Heart left ventricle (tissue), 16 donors: ENCODE results near the gene OIP5. TPM values are rescaled to one million over a fixed set of nuclear protein-coding genes. Genes with fewer than 3 reads are reported as not detected.
"Not testable (repeated sequence)": the region's sequence is repeated elsewhere in the genome, so short reads cannot be mapped to it uniquely, and the experiment has no call there.

Experiments used
- ATAC-seq, 4 donors: fragments of 200-7000 bp; cut with Tn5 transposase; one replicate each; pipeline ENCODE4 v1.9.1; 2020 to 2022; ENCODE audit warnings: moderate library complexity in 4 of 4, mild to moderate bottlenecking in 3 of 4, moderate number of reproducible peaks in 1 of 4
- DNase-seq, 5 donors: peaks; one replicate each; pipeline ENCODE4 v3.0.0-alpha.2; 2020
- H3K27ac ChIP-seq, 12 donors: fragments of 200-600 bp; sonication (generic) in 4 of 12; one replicate each; pipeline versions ENCODE4 v1.5.0 to v1.8.0; 2016 to 2022; ENCODE audit warnings: mild to moderate bottlenecking in 2 of 12
- H3K27me3 ChIP-seq, 9 donors: fragments of 200-600 bp; sonication (generic) in 2 of 9; one replicate each; pipeline versions ENCODE4 v1.5.1 to v1.8.0; 2016 to 2022; ENCODE audit warnings: mild to moderate bottlenecking in 3 of 9
- H3K36me3 ChIP-seq, 9 donors: fragments of 200-600 bp; sonication (generic) in 2 of 9; one replicate each; pipeline versions ENCODE4 v1.5.0 to v1.8.0; 2018 to 2022; ENCODE audit warnings: mild to moderate bottlenecking in 2 of 9
- H3K4me1 ChIP-seq, 12 donors: fragments of 200-600 bp; sonication (generic) in 4 of 12; one replicate each; pipeline versions ENCODE4 v1.5.0 to v1.8.0; 2016 to 2022; ENCODE audit warnings: mild to moderate bottlenecking in 3 of 12
- H3K4me3 ChIP-seq, 12 donors: fragments of 200-600 bp; sonication (generic) in 4 of 12; one replicate each; pipeline versions ENCODE4 v1.5.0 to v1.8.0; 2017 to 2022; ENCODE audit warnings: mild to moderate bottlenecking in 9 of 12, moderate library complexity in 4 of 12
- H3K9me3 ChIP-seq, 12 donors: fragments of 200-600 bp; sonication (generic) in 4 of 12; one replicate each; pipeline versions ENCODE4 v1.5.0 to v1.8.0; 2016 to 2022; ENCODE audit warnings: mild to moderate bottlenecking in 1 of 12
- POLR2A ChIP-seq, 2 donors: fragments of 450-650 bp; IDR thresholded peaks; one replicate each; pipeline ENCODE4 v1.6.1; 2017; ENCODE audit warnings: antibody characterized with exemption in 2 of 2, mild to moderate bottlenecking in 2 of 2, moderate library complexity in 2 of 2
- WGBS, 4 donors: extraction: QIAGEN DNeasy Blood & Tissue Kit in 2 of 4; methylation state at CpG; one replicate each; pipeline versions ENCODE4 v1.1.5 to v1.1.7; 2013 to 2018; 5-methylcytosine and 5-hydroxymethylcytosine counted together
- intact Hi-C, 10 donors: fragments of 100-400 bp; cut with DNase I; formaldehyde crosslinking; loops; one replicate each; pipeline versions ENCODE4 v1.11.1 to v1.14.2; 2022
- polyA plus RNA-seq, 2 donors: library from polyadenylated mRNA; stranded (reverse); fragments of 200-250 nt; gene quantifications; one replicate each; pipeline ENCODE4 v1.2.3, GENCODE V29; 2013
- total RNA-seq, 9 donors: library from RNA; depleted of rRNA in 2 of 9; stranded (reverse); fragments of >200 nt in 2 of 9; fragmentation: NEBNext Ultra II Directional in 3 of 9; extraction: Animal tissue kit (Norgen Biotek cat#: 25700) in 3 of 9; gene quantifications; one replicate each; pipeline versions ENCODE4 v1.1.0 to v1.2.4, GENCODE V29; 2016 to 2023
- TF ChIP-seq, protein P1 (sequence below), 12 donors: fragments of 200-600 bp; sonication (generic) in 4 of 12; IDR thresholded peaks; one replicate each; pipeline versions ENCODE4 v1.5.0 to v1.8.0; 2018 to 2022; ENCODE audit warnings: antibody characterized with exemption in 12 of 12, mild to moderate bottlenecking in 5 of 12
- donor health status: ischemic (EF 13 %, LVEDD 7.1; RV severe dilation, severe dysfunction).
- donor health status: healthy with polysubstance abuse.
- donor health status: DM: no; HTN: yes; CAD: no.
- donor health status: DM: no; HTN: no; CAD: no.
- donor health status: ischemic (EF 25% LVEDD 6.9; RV normal size, moderate dysfunction).
- donor health status: ischemic (EF 25% LVEDD 5.7; RV mildly dilated, moderate dysfunction).
- donor health status: healthy.
- donor health status: DM: yes; HTN: yes; CAD: no.
- donor health status: ischemic (EF 35%, LVEDD 5.7; RV mildly dilated, moderate dysfunction).
- donor health status: nonischemic (EF 11% LVEDD 7.7; RV severe dilation, severe dysfunction).
- donor health status: DM: yes; HTN: yes; CAD: no.
- donor health status: PGD.
- donor health status: ischemic (EF 29% LVEDD 5.4; RV normal size, mild dysfunction).
- donor health status: nonischemic (EF 23%, LVEDD 6.1; RV moderate dilation, normal function).

The OIP5 gene
- total and polyA plus RNA-seq, 11 donors = 0.19 to 1.3 (median 0.68) TPM; not detected in 2

DNA sequence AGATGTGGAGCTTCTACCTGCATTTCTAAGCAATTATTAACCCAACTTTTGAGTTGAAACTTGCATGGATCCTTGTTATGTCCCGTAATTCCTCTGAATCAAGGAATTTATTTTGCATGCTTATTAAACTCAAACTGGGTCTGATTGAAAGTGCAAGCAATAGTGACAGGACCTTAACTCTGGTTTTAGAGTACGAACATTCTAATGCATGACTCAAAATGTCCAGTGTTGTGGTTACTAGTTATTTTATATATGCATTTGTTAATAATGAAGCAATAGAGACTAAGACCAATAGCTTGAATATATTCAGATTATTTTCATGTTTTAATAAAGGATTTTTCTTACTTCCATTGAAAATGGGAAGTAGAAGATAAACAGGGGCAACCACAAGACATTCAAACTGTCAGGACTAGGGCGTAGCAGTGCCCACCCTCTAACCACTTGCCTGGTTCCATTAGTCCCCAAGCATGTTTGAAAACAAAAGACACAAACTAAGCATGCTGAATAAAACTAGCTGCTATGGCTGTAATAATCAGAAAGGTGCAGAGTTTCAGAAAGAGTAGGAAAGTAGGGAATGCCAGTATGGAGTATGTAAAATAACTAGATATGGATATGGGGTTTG is 28.1 kb downstream of the OIP5 start:
- Histone ChIP-seq H3K4me3 (no peak overlapping the region), H3K27me3 (no peaks in the 10 kb centered on the region), H3K9me3 (no peaks in the 10 kb centered on the region), H3K4me1 (peaks cover 0 to 6% (median 0%) of the 10 kb centered on the region in 12 donors), H3K27ac (no peak overlapping the region), H3K36me3 (peaks cover 0 to 64% (median 18%) of the 10 kb centered on the region in 9 donors)
- intact Hi-C loops = no loop called here
- DNase-seq (no peak), ATAC-seq (no peak)
- 91 to 97% (median 92%) methylated on average over 3 of the region's 3 CpGs for WGBS, 4 donors
- TF ChIP-seq, protein P1, sequence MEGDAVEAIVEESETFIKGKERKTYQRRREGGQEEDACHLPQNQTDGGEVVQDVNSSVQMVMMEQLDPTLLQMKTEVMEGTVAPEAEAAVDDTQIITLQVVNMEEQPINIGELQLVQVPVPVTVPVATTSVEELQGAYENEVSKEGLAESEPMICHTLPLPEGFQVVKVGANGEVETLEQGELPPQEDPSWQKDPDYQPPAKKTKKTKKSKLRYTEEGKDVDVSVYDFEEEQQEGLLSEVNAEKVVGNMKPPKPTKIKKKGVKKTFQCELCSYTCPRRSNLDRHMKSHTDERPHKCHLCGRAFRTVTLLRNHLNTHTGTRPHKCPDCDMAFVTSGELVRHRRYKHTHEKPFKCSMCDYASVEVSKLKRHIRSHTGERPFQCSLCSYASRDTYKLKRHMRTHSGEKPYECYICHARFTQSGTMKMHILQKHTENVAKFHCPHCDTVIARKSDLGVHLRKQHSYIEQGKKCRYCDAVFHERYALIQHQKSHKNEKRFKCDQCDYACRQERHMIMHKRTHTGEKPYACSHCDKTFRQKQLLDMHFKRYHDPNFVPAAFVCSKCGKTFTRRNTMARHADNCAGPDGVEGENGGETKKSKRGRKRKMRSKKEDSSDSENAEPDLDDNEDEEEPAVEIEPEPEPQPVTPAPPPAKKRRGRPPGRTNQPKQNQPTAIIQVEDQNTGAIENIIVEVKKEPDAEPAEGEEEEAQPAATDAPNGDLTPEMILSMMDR (IDR thresholded peaks at IDR 0.05) = no peak
- TF ChIP-seq POLR2A (IDR thresholded peaks at IDR 0.05) = no peak

DNA sequence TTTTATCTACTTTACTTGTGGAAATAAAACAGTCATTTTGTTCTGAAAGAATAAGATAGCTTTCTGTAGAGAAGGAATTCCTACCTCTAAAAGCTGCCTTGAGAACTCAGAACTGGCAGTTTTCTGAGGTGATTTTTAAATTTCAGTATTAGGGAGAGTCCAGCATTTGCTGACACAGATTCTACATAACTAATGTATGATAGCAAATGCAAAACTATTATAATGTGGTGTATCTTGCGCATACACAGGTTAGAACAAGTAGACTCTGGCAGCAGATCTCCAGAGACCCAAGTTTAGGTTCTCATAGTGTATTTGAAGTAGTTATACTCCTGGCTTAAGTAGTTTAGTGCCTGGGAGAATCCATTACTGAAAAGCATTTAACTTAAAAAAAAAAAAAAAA is 30.8 kb downstream of the OIP5 start:
- WGBS, 4 donors = 85 to 99% (median 95%) methylated on average over 1 of the region's 1 CpG
- no peak overlapping the region for H3K27ac ChIP-seq
- no peaks in the 10 kb centered on the region for H3K9me3 ChIP-seq
- no peak for TF ChIP-seq POLR2A (IDR thresholded peaks at IDR 0.05)
- TF ChIP-seq, protein P1 (IDR thresholded peaks at IDR 0.05) = no peak
- ATAC-seq (no peak), DNase-seq (no peak)
- no peaks in the 10 kb centered on the region for H3K27me3 ChIP-seq
- intact Hi-C loops = no loop called here
- peaks cover 0 to 84% (median 45%) of the 10 kb centered on the region in 9 donors for H3K36me3 ChIP-seq
- H3K4me3 ChIP-seq = no peak overlapping the region
- peaks cover 0 to 6% (median 0%) of the 10 kb centered on the region in 12 donors for H3K4me1 ChIP-seq

DNA sequence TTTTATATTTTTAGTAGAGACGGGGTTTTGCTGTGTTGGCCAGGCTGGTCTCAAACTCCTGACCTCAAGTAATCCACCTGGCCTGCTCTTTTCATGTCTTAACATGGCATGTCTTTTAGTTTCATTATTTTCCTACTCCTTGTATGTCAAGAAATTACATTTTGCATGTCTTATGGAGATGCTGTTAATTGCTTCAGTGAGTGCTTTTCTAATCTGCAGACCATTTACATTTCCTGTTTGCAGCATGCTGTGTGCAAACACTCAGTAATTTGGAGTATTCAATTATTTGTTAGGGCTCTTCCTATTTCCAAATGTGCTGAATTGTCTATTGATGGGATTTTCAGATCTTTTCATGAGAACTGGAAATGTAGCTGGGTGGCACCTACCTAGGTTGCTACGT is 31.3 kb downstream of the OIP5 start:
- H3K9me3 ChIP-seq, H3K4me3 ChIP-seq, H3K27me3 ChIP-seq, DNase-seq, H3K4me1 ChIP-seq, H3K27ac ChIP-seq, ATAC-seq, intact Hi-C loops: not testable (repeated sequence)
- WGBS, 4 donors = 96 to 98% (median 97%) methylated on average over 2 of the region's 2 CpGs
- H3K36me3 ChIP-seq = peaks cover 0 to 84% (median 46%) of the 10 kb centered on the region in 9 donors

DNA sequence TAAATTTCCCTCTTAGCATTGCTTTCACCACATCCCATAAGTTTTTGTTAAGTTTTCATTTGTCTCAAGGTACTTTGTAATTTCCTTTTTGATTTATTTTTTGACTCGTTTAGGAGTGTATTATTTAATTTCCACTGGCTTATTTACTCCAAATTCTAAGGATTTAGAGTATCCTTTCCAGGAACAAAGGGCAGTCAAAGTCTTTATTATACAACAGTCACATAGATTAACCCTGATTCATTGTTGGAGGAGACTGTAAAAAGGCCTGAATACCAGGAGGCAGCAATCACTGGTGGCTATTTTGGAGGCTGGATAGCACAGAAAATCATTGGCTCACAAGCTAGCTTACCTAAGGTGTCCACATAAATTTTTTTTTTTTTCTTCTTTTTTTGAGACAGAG is 39.9 kb downstream of the OIP5 start:
- no peak for ATAC-seq
- no peaks in the 10 kb centered on the region for H3K27me3 ChIP-seq
- peaks cover 0 to 35% (median 11%) of the 10 kb centered on the region in 12 donors for H3K4me1 ChIP-seq
- no peak overlapping the region for H3K4me3 ChIP-seq
- H3K27ac ChIP-seq = no peak overlapping the region
- TF ChIP-seq, protein P1 (IDR thresholded peaks at IDR 0.05) = no peak
- TF ChIP-seq POLR2A (IDR thresholded peaks at IDR 0.05) = no peak
- DNase-seq = no peak
- H3K9me3 ChIP-seq = no peaks in the 10 kb centered on the region
- H3K36me3 ChIP-seq = peaks cover 0 to 98% (median 75%) of the 10 kb centered on the region in 9 donors
- WGBS, 4 donors = 71 to 86% (median 76%) methylated on average over 1 of the region's 1 CpG
- intact Hi-C loops = no loop called here
